ENCODE measurements around the gene COL6A5.

The COL6A5 gene

DNA sequence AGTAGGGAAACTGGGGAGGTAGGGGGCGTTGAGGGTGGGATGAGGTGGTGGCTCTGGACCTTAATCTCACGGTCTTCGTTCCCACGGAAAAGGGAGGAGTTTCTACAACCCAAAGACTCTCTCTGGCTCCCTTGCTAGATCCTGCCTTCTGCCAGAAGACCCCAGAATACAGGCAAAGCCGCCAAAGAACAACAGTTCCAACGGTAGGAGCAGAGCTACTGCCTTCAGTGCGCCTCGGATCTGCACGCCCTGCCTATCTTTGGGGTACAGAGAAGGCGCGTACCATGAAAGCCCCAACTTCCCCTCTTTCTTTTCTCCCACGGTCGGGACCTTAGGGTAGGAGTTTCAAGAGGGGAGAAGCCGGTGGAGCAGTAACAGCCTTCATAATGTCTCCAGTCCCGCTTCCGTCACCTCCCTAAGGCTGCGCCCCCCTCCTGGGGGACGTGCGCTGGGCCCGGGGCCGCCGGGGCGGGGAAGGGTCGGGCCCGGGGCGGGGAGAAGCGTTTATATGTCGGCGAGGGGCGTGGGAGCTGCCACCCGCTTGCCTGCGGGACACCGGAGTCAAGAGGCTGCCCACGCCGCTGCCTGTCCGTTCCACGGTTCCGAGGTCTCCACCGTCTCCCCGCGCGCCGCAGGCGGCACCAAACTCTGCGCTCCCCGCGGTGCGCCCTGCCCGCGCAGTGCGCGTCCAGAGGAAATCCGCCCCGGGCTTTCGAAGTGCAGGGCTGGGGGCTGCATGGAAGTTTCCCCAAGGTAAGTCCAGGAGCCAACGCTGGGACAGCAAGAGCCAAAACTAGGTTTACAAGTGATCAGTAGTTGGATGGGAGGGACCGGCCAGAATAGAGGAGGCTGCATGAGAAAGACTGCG is 171.4 kb downstream of the COL6A5 start, which contains the start of gene COL6A6:
Gene COL6A6, plus strand, starts transcription at position 533 of the 868 bp plus-strand sequence. CDS start 43,188 bp downstream, outside the sequence.
- DNase-seq (ENCODE audit: low spot score) = no peak

DNA sequence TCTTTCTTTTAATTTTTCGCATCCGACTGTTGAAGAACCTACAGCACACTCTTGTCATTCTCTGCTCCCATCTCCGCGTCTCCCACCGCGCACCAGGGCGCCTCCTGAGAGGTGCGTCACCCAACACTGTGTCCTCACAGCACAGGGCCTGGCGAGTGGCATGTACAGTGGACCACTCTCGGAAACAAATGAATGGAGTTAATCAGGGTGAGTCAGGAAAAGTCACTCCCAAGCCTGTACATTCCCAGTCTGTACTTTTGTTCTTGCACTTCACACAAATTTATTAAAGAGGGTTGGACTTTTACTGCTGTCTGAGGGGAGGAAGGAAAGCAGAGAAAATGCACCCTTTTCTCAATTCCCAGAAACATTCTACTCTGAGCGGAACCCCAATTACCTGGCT is 172.1 kb downstream of the COL6A5 start:
- DNase-seq (ENCODE audit: low spot score) = no peak

- DNase-seq (ENCODE audit: low spot score) = no peak
Observed at GRCh38 chr3:130519754-130520153, 174.3 kb downstream of the COL6A5 start.

GRCh38 chr3:130522399-130522798 is 176.9 kb downstream of the COL6A5 start:
- no peak for DNase-seq (ENCODE audit: low spot score)

- DNase-seq (ENCODE audit: low spot score) = no peak
Observed at GRCh38 chr3:130527426-130527825, 182.0 kb downstream of the COL6A5 start.

DNA sequence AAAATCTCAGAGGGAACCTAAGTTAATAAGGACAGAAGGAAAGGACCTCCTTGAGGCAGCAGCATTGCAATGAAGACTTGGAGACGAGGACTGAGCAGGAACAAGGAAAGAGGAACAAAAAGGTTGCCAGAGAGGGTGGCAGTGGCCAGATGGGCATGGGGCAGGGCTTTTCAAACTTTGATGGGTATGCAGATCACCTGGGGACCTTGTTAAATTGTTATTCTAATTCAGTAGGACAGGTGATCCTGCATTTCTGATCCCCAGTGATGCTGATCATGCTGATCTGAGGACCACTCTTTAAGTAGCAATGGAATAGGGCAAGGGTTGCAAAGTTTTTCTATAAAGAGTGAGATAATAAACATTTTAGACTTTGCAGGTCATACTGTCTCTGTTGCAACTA is 182.6 kb downstream of the COL6A5 start:
- no peak for DNase-seq (ENCODE audit: low spot score)

GRCh38 chr3:130529486-130530215 is 184.2 kb downstream of the COL6A5 start:
- no peak for DNase-seq (ENCODE audit: low spot score)

GRCh38 chr3:130533247-130533646 is 187.8 kb downstream of the COL6A5 start:
- DNase-seq (ENCODE audit: low spot score) = no peak

Data from hematopoietic multipotent progenitor cell treated with erythropoietin and hydrocortisone succinate and interleukin-3 and kit ligand, for 17 days (in vitro differentiated cells).